ENCODE results near the gene SLC26A1. TPM values are rescaled to one million over a fixed set of nuclear protein-coding genes. Genes with fewer than 3 reads are reported as not detected.

SLC26A1 gene
- total RNA-seq, 4 donors from 2014 or later, result 0.30 TPM; not detected in 3

- H3K9me3 ChIP-seq, result no peaks in the 10 kb centered on the region
- H3K36me3 ChIP-seq, result peaks cover 9% of the 10 kb centered on the region
- H3K27me3 ChIP-seq, result no peaks in the 10 kb centered on the region
- no peak overlapping the region for H3K4me3 ChIP-seq
- WGBS, result 79% methylated on average over 2 of the region's 9 CpGs
- no peak overlapping the region for H3K27ac ChIP-seq
- TF ChIP-seq CTCF (IDR thresholded peaks at IDR 0.05) (no peak), POLR2A (IDR thresholded peaks at IDR 0.05) (no peak), EP300 (IDR thresholded peaks at IDR 0.05) (no peak), POLR2AphosphoS5 (IDR thresholded peaks at IDR 0.05) (no peak)
- no peak for DNase-seq (ENCODE audit: low spot score in 2 of 2)
- H3K4me1 ChIP-seq, result no peaks in the 10 kb centered on the region
Measured at GRCh38 chr4:1019320-1019719, 26.1 kb upstream of the SLC26A1 start.

GRCh38 chr4:1018147-1019020, 25.2 kb upstream of the SLC26A1 start:
- no peak overlapping the region for H3K4me3 ChIP-seq
- no peak overlapping the region for H3K27ac ChIP-seq
- no peak for TF ChIP-seq EP300 (IDR thresholded peaks at IDR 0.05)
- no peak for TF ChIP-seq POLR2A (IDR thresholded peaks at IDR 0.05)
- TF ChIP-seq CTCF (IDR thresholded peaks at IDR 0.05), result no peak
- no peak for TF ChIP-seq POLR2AphosphoS5 (IDR thresholded peaks at IDR 0.05)
- H3K27me3 ChIP-seq, result no peaks in the 10 kb centered on the region
- 79% methylated on average over 2 of the region's 29 CpGs for WGBS
- no peaks in the 10 kb centered on the region for H3K9me3 ChIP-seq
- H3K4me1 ChIP-seq, result no peaks in the 10 kb centered on the region
- peaks cover 1% of the 10 kb centered on the region for H3K36me3 ChIP-seq
- no peak for DNase-seq (ENCODE audit: low spot score in 2 of 2)

GRCh38 chr4:1017706-1018105, 24.5 kb upstream of the SLC26A1 start:
- no peaks in the 10 kb centered on the region for H3K4me1 ChIP-seq
- H3K4me3 ChIP-seq, result no peak overlapping the region
- TF ChIP-seq POLR2AphosphoS5 (IDR thresholded peaks at IDR 0.05) (no peak), EP300 (IDR thresholded peaks at IDR 0.05) (no peak)
- H3K36me3 ChIP-seq, result no peaks in the 10 kb centered on the region
- DNase-seq (ENCODE audit: low spot score in 2 of 2), result no peak
- H3K27ac ChIP-seq, result no peak overlapping the region
- no peaks in the 10 kb centered on the region for H3K9me3 ChIP-seq
- WGBS, result 80% methylated on average over 12 of the region's 15 CpGs
- H3K27me3 ChIP-seq, result no peaks in the 10 kb centered on the region

- 90% methylated on average over 2 of the region's 16 CpGs for WGBS
- DNase-seq (ENCODE audit: low spot score in 2 of 2), result no peak
- no peak overlapping the region for H3K27ac ChIP-seq
- H3K27me3 ChIP-seq, result no peaks in the 10 kb centered on the region
- H3K4me3 ChIP-seq, result no peak overlapping the region
- peaks cover 4% of the 10 kb centered on the region for H3K4me1 ChIP-seq
- H3K9me3 ChIP-seq, result no peaks in the 10 kb centered on the region
- TF ChIP-seq POLR2AphosphoS5 (IDR thresholded peaks at IDR 0.05), result no peak
- TF ChIP-seq EP300 (IDR thresholded peaks at IDR 0.05), result no peak
- no peak for TF ChIP-seq POLR2A (IDR thresholded peaks at IDR 0.05)
- TF ChIP-seq CTCF (IDR thresholded peaks at IDR 0.05), result no peak
- H3K36me3 ChIP-seq, result no peaks in the 10 kb centered on the region
Measured at GRCh38 chr4:1017211-1017610, 24.0 kb upstream of the SLC26A1 start.

- no peaks in the 10 kb centered on the region for H3K27me3 ChIP-seq
- no peaks in the 10 kb centered on the region for H3K9me3 ChIP-seq
- H3K27ac ChIP-seq, result no peak overlapping the region
- DNase-seq (ENCODE audit: low spot score in 2 of 2), result no peak
- TF ChIP-seq EP300 (IDR thresholded peaks at IDR 0.05) (no peak), CTCF (IDR thresholded peaks at IDR 0.05) (no peak), POLR2AphosphoS5 (IDR thresholded peaks at IDR 0.05) (no peak), POLR2A (IDR thresholded peaks at IDR 0.05) (no peak)
- no peaks in the 10 kb centered on the region for H3K36me3 ChIP-seq
- WGBS, result 79% methylated on average over 2 of the region's 10 CpGs
- no peak overlapping the region for H3K4me3 ChIP-seq
- peaks cover 11% of the 10 kb centered on the region for H3K4me1 ChIP-seq
Measured at GRCh38 chr4:1015746-1016145, 22.5 kb upstream of the SLC26A1 start.

All from suprapubic skin (tissue), 4 donors.